Neutrophil (primary cell): Measurements from ENCODE around the gene SCLY.

Experiments used
- H3K27ac ChIP-seq: fragments of 200-600 bp; sonication (generic); 2 replicates; pipeline ENCODE4 v1.5.1; 2016; ENCODE audit warnings: mild to moderate bottlenecking, moderate library complexity
- H3K27me3 ChIP-seq: fragments of 200-600 bp; sonication (generic); 2 replicates; pipeline ENCODE4 v1.6.0; 2016; ENCODE audit warnings: mild to moderate bottlenecking
- H3K36me3 ChIP-seq: fragments of 200-600 bp; sonication (generic); 2 replicates; pipeline ENCODE4 v1.5.1; 2017
- H3K4me1 ChIP-seq, 2 experiments: fragments of 200-600 bp in 1 of 2; sonication (generic) in 1 of 2; 1 replicate in 1 of 2; 2 replicates in 1 of 2; pipeline versions ENCODE4 v1.5.1 to v1.6.1; 2013 to 2016; ENCODE audit warnings: low read depth in 1 of 2, low read length in 1 of 2, mild to moderate bottlenecking in 1 of 2, moderate library complexity in 1 of 2; ENCODE audit not compliant: control insufficient read depth in 1 of 2, insufficient read depth in 1 of 2
- H3K4me3 ChIP-seq, 2 experiments: fragments of 200-600 bp in 1 of 2; sonication (generic) in 1 of 2; 1 replicate in 1 of 2; 2 replicates in 1 of 2; pipeline ENCODE4 v1.5.1; 2013 to 2016; ENCODE audit warnings: low read depth in 1 of 2, low read length in 1 of 2, mild to moderate bottlenecking in 1 of 2, moderate library complexity in 1 of 2
- H3K9me3 ChIP-seq: fragments of 200-600 bp; sonication (generic); 2 replicates; pipeline ENCODE4 v1.5.1; 2016
- CTCF ChIP-seq: fragments of 200-600 bp; sonication (generic); IDR thresholded peaks from 2 replicates; pipeline ENCODE4 v1.5.1; 2016; ENCODE audit warnings: antibody characterized with exemption

Gene SCLY

GRCh38 chr2:238097201-238097987 lies 36.6 kb downstream of the SCLY start:
- Histone ChIP-seq H3K36me3 (no peaks in the 10 kb centered on the region), H3K9me3 (no peaks in the 10 kb centered on the region), H3K4me1 (no peaks in the 10 kb centered on the region), H3K4me3 (no peak overlapping the region), H3K27me3 (peaks cover 17% of the 10 kb centered on the region), H3K27ac (no peak overlapping the region)
- no peak for TF ChIP-seq CTCF

DNA sequence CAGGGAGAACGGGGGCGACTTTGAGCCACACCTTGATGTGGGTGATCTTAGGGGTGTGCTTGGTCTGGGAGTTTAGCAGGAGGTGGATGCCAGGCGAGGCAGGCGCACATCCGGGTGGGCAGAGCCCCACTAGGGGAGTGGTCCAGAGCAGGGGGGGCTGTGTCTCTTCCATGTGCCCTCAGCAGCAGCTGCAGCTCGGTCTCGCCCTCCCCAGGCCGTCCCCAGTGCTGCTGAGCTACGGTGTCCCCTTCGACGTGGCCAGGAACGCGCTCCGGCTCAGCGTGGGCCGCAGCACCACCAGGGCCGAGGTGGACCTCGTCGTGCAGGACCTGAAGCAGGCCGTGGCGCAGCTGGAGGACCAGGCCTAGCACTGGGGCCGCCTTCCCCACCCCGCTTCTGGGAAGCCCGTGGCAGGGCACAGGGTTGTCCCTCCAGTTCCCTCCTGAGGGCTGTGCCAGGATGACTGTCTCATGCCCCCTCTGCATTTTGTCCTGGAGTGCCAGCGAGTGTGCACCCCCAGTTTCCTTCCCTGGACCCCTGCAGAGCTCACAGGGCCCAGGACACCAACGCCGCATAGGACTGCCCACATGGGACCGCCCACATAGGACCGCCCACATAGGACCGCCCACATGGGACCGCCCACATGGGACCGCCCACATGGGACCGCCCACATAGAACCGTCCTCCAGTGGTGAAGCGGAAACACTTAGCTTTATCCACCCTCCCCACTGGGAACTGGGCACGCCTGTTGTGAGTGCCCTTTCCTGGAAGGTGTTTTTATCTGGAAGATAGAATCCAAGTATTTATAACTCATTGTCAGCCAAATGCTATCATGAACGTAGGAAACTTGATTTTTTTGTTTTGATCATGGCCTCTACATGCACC lies 37.4 kb downstream of the SCLY start:
- no peaks in the 10 kb centered on the region for H3K4me1 ChIP-seq
- no peak overlapping the region for H3K27ac ChIP-seq
- no peak for TF ChIP-seq CTCF
- peaks cover 17% of the 10 kb centered on the region for H3K27me3 ChIP-seq
- H3K4me3 ChIP-seq = no peak overlapping the region
- H3K36me3 ChIP-seq = no peaks in the 10 kb centered on the region
- H3K9me3 ChIP-seq = no peaks in the 10 kb centered on the region

- no peak for TF ChIP-seq CTCF
- Histone ChIP-seq H3K4me1 (no peaks in the 10 kb centered on the region), H3K9me3 (no peaks in the 10 kb centered on the region), H3K36me3 (no peaks in the 10 kb centered on the region), H3K4me3 (no peak overlapping the region), H3K27ac (no peak overlapping the region), H3K27me3 (peaks cover 17% of the 10 kb centered on the region)
Measured at GRCh38 chr2:238098901-238099713, 38.3 kb downstream of the SCLY start.

GRCh38 chr2:238099714-238100048 lies 38.9 kb downstream of the SCLY start:
- Histone ChIP-seq H3K36me3 (no peaks in the 10 kb centered on the region), H3K27ac (no peak overlapping the region), H3K4me3 (no peak overlapping the region), H3K27me3 (peaks cover 17% of the 10 kb centered on the region), H3K9me3 (no peaks in the 10 kb centered on the region), H3K4me1 (no peaks in the 10 kb centered on the region)
- no peak for TF ChIP-seq CTCF

DNA sequence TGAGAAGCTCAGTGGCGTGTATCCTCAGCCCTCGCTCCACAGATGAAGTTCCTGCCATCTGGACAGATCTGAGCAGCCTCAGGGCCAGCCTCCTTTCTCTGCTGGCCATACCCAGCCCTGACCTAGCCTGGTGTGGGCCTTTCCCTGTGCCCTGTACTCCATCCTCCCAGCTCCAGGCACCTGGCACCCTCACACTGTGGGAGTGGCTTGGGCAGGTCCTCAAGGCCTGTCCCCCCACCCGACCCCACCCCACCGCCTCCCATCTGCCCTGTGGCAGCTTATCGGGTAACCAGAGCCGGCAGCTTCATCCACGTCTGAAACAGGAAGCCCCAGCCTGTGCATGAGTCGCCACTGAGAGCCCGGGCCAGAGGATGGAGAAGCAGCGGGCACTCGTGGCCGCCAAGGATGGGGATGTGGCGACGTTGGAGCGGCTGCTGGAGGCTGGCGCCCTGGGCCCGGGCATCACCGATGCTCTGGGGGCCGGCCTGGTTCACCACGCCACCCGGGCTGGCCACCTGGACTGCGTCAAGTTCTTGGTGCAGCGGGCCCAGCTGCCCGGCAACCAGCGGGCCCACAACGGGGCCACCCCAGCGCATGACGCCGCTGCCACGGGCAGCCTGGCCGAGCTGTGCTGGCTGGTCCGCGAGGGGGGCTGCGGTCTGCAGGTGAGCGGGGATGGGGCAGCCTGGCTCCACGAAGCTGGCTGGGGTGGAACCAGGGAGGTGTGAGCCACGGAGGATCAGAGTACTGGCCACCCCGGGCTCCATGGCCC lies 39.4 kb downstream of the SCLY start, which contains the start of gene ESPNL:
ESPNL (plus strand) TSS at position 292 of the 772 bp plus-strand sequence; CDS start at position 372, 80 bp downstream.
- no peak within 1 kb of the TSS for H3K27ac ChIP-seq
- peaks cover 17% of the 10 kb centered on the region for H3K27me3 ChIP-seq
- no peaks in the 10 kb centered on the region for H3K4me1 ChIP-seq
- H3K9me3 ChIP-seq = no peaks in the 10 kb centered on the region
- H3K4me3 ChIP-seq = no peak within 1 kb of the TSS
- no peak for TF ChIP-seq CTCF
- H3K36me3 ChIP-seq = no peaks in the 10 kb centered on the region
